Activated CD4-positive, CD25-positive, alpha-beta regulatory T cell (primary cell): Measurements from ENCODE around the gene COG7.

Source experiments
- DNase-seq, 4 experiments: peaks; one replicate each; lab custom pipeline; 2025; lab: John Stamatoyannopoulos, UW

The COG7 gene

DNA sequence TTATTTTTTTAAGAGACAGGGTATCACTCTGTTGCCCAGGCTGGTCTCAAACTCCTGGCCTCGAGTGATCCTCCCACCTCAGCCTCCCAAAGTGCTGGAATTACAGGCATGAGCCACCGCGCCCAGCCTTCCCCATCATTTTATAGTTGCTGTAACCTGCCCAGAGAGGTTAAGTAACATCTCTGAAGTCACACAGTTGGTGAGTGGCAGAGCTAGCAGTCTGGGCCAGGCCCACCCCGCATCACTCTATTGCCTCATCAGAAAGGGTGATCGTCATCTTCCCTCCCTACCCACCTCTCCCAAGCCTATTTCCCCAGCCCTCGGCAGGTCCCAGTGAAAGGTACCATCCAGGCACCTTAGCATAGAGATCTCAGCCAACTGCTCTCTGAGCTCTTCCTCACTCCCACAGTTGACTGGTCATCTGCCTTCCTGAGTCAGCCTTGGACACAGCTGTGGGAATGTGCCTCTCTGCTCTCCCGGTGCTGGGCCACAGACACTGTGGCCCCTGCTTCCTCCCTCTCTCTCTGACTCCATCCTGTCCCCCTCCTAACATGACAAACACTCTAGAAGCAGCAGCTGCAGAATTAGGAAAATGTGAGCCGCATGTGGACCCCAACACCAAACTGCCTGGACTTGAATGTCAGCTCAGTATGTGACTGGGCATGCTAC lies 93.8 kb downstream of the COG7 start:
- no peak for DNase-seq

DNA sequence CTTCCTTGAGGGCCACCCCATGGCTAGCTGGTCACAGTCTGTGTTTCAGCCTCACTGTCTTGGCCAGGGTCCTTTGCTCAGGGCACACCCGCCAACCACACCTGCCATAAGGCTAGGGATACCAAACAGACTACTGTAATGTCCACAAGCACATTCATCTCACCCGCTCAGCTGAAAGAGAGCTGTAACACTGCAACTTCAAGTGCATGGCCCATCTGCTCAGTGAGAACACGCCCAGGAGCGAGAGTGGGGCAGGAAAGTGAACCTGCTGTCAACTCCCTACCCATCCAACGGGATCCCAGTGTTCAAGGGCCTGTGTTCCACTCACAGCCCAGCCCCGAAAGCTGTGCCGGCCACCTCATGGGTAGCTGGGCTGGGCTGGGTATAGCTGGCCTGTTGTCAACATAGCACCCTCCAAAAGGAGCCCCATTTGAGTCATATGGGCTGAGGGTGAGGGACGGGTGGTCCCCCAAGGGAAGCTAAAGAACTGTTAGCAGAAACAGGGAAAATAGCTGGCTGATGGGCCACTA lies 95.2 kb downstream of the COG7 start:
- DNase-seq = no peak

DNA sequence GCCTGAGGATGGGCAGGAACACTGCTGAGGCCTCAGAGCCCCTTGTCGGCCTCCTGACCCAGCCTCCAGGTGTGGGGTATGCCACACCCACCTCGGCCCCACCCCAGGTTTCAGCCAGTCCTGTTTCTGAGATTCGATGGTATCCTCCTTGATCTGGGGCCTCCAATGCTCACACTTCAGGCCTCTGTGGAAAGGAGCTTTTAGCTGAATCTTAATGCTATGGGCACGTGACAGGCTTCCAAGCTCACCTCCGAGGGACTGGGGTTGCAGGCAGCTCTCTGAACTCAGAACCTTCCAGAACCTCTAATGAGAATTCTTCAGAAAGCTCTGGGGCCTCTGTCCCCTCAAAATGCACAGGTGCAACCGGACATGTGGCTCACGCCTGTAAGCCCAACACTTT lies 96.0 kb downstream of the COG7 start:
- no peak for DNase-seq

DNA sequence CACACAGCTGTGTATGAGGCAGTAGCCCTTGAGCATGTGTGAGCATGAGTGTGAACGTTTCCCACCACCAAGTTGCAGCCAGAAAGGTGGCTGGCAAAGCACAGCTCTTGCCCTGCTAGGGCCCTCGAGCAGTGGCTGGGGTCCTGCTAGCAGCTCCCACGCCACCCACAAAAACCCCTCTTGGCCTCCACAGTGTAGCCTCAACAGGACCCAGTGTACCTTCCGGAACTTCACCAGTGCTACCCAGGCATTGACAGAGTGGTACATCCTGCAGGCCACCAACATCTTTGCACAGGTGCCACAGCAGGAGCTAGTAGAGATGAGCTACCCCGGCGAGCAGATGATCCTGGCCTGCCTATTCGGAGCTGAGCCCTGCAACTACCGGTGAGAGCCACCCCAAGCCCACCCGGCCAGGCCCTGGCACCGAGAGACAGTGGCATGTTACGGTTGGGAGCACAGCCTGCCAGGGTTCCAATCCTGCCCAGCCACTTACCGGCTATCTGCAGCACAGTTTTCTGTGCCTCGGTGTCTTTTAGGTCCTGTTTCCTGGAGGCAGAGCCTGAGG lies 97.8 kb downstream of the COG7 start:
- DNase-seq = no peak

DNA sequence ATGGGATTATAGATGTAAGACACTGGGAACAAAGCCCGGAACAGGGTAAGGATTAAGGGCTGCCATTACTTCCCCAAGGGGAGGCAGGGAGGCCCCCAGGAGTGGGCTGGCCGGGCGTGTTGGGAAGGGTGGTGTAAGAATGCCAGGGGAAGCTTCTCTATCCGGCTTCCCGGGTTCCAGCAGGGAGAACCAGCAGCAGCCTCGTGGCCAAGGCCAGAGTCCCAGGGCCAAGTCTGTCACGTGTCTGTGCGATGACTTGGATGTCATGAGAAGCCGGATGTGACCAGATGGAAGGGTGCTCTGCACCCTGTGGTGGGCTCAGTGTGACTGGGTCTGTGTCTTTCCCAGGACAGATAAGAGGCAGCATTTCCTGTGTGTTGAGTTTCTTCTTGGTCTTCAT lies 98.7 kb downstream of the COG7 start:
- no peak for DNase-seq

DNA sequence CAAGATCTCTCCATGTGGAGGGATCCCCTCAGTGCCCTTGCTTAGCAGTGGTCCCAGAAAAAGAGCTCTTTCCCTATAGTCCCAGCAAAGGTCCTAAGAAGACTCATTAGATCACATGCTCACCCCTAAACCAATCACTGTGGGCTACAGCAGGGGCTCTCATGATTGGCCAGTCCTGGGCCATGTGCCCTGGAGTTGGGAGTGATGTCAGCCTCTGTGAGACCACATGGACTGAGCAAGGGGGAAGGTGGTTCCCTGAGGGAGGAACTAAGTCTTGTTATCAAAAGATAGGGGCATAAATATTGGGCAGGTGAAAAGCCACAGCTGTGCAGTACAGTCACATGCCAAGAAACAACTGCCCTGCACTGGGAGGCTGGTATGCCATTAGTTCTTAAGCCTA lies 99.5 kb downstream of the COG7 start:
- DNase-seq = no peak

DNA sequence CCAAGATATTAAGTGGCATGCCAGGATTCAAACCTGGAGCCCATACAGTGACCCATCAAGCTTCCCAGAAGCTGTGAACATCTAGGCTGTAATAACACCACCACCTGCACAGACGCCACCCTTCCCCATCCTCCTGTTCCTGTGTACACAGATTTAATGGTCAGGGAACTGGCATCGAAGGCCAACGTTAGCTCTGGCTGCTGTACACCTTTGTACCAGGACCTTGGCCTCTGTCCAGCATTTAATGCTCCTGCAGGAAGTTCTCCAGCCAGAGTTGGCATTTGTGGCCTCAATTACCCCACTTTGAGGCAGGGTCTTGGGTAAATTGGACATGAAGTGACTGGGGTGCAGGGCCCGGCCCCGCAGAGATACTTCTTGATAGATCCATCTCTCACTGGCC lies 101.6 kb downstream of the COG7 start:
- DNase-seq = no peak

DNA sequence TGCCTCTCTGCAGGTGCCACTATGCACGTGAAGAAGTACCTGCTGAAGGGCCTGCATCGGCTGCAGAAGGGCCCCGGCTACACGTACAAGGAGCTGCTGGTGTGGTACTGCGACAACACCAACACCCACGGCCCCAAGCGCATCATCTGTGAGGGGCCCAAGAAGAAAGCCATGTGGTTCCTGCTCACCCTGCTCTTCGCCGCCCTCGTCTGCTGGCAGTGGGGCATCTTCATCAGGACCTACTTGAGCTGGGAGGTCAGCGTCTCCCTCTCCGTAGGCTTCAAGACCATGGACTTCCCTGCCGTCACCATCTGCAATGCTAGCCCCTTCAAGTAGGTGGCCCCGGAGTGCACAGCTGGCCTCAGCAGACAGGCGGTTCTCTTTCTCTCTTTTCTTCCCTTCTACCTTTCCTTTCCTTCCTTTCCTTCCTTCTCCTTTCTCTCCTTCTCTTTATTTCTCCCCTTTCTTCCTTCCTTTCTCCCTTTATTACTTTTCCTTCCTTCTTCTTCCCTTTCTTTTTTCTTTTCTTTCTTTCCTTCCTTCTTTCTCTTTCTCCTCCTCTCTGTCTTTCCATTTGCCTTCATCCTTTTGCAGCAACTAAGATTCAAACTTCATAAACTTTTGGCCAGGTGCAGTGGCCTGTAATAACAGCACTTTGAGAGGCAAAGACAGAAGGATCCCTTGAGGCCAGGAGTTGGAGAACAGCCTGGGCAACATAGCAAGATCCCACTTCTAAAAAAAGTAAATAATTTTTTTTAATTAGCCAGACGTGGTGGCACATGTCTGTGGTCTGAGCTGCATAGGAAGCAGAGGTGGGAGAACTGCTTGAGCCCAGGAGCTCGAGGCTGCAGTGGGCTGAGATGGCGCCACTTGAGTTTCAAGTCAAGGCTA lies 104.2 kb downstream of the COG7 start:
- DNase-seq = no peak

DNA sequence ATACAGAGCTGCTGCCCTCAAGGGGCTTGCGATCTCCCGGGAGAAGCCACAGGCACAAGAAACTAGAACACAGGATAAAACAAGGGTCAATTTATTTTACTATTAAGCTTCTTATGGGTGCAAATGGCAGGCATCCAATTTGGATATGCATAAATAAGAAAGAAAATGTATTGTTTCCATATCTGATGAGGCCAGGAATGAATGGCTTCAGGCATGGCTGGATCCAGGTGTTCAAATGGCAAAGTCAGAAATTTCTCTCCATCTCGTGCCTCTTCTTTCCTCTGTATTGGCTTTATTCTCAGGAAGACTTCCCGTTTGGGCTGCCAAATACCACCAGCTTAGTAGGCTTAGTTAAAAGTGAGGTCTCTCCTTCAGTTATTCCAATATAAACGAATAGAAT lies 107.8 kb downstream of the COG7 start:
- no peak for DNase-seq

DNA sequence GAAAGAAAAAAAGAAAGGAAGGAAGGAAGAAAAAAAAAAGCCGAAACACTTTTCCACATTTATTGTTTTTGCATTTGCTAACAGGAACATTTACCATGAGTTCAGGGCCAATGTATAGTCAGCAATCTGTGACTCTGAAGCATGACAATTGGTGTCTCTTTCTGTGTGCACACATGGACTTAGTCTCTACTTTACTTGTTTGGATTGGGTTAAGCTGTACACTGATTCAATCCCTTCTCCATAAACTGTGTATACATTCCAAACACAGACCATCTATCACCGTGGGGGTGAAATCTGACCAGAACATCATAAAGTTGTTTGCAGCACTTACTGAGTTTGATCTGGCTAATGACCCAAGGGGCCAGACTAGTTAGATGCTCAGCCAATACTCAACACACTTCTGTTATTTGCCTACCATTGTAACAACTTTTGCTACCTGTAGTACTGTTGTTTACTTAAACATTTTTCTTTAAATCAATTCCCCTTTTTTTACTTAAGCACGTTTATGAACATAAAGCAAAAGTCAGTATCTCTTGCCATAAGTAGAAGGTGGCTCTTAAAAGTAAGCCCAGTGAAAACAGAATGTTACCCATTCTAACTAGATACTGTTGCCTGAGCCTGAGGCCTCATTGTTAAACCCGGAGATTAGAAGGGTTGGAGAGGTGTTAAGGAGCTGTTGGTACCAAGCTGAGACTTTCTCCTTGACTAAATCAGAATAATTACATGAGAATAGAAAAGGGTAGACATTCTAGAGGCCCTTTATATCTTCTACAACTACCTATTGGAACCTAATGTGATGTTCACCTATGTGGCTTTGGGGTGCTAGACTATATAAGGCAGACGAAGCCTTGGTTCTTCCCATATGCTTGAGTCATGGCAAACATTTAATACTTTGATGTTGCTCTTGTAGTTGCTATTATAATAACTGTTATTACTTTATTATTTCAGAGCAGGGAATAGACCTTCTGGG lies 109.1 kb downstream of the COG7 start:
- DNase-seq = no peak

DNA sequence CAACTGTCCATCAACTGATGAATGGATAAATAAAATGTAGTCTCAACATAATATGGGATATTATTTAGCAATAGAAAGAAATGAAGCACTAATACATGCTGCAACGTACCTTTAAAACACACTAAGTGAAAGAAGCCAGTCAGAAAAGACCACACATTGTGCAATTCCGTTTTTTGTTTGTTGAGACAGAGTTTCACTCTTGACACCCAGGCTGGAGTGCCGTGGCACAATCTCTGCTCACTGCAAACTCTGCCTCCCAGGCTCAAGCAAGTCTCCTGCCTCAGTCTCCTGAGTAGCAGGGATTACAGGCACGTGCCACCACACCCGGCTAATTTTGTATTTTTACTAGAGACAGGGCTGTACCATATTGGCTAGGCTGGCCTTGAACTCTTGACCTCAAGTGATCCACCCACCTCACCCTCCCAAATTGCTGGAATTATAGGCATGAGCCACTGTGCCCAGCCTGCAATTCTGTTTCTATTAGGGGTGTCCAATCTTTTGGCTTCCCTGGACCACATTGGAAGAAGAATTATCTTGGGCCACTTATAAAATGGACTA lies 110.8 kb downstream of the COG7 start:
- DNase-seq = no peak

DNA sequence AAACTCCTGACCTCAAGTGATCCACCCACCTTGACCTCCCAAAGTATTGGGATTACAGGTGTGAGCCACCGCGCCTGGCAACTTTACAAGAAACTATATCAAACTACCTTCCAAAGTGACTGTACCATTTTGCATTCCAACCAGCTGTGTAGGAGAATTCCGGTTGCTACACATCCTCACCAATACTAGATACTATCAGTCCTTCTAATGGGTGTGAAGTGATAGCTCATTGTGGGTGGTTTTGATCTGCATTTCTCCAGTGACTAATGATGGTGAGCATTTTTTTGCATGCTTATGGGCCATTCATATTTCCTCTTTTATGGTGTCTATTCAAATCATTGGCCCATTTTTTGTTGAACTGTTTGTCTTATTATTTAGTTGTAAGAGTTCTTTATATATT lies 113.2 kb downstream of the COG7 start:
- DNase-seq = no peak
